Endodermal cell (in vitro differentiated cells): ENCODE data around the gene WDCP. TPM values are rescaled to one million over a fixed set of nuclear protein-coding genes. Genes with fewer than 3 reads are reported as not detected.

Source experiments
- DNase-seq: peaks from one replicate; pipeline ENCODE4 v3.0.0-alpha.2; 2017
- H3K27ac ChIP-seq: 2 replicates; pipeline ENCODE4 v1.5.1; 2013; ENCODE audit warnings: mild to moderate bottlenecking, low read depth, low read length, moderate library complexity
- H3K27me3 ChIP-seq: 2 replicates; pipeline ENCODE4 v1.6.1; 2013; ENCODE audit warnings: mild to moderate bottlenecking, low read length, moderate library complexity; ENCODE audit not compliant: insufficient read depth, control insufficient read depth, poor library complexity, severe bottlenecking
- H3K36me3 ChIP-seq: 2 replicates; pipeline ENCODE4 v1.7.0; 2013; ENCODE audit warnings: mild to moderate bottlenecking, low read length, moderate library complexity; ENCODE audit not compliant: control insufficient read depth, insufficient read depth
- H3K4me1 ChIP-seq: one replicate; pipeline ENCODE4 v1.7.0; 2013; ENCODE audit warnings: low read length; ENCODE audit not compliant: control insufficient read depth, insufficient read depth
- H3K4me3 ChIP-seq: 2 replicates; pipeline ENCODE4 v1.5.1; 2013; ENCODE audit warnings: mild to moderate bottlenecking, low read length, moderate library complexity
- H3K9ac ChIP-seq: 2 replicates; pipeline ENCODE4 v1.6.1; 2013; ENCODE audit warnings: mild to moderate bottlenecking, low read length, moderate library complexity; ENCODE audit not compliant: poor library complexity, severe bottlenecking; ENCODE audit errors: extremely low read depth
- H3K9me3 ChIP-seq: 2 replicates; pipeline ENCODE4 v1.6.1; 2013; ENCODE audit warnings: mild to moderate bottlenecking, low read length, moderate library complexity; ENCODE audit not compliant: control insufficient read depth
- H3K27ac Mint-ChIP-seq: 2 replicates; pipeline ENCODE4 v1.8.0; 2020; ENCODE audit warnings: mixed read lengths
- H3K27me3 Mint-ChIP-seq: 2 replicates; pipeline ENCODE4 v1.8.0; 2021; ENCODE audit warnings: mild to moderate bottlenecking, mixed read lengths; ENCODE audit not compliant: insufficient read depth
- H3K36me3 Mint-ChIP-seq: 2 replicates; pipeline ENCODE4 v1.8.0; 2020; ENCODE audit warnings: low read depth, mixed read lengths
- H3K4me1 Mint-ChIP-seq: 2 replicates; pipeline ENCODE4 v1.8.0; 2020; ENCODE audit warnings: mixed read lengths
- H3K4me3 Mint-ChIP-seq: 2 replicates; pipeline ENCODE4 v1.8.0; 2020; ENCODE audit warnings: mild to moderate bottlenecking, moderate library complexity, mixed read lengths
- H3K9me3 Mint-ChIP-seq: 2 replicates; pipeline ENCODE4 v1.8.0; 2020; ENCODE audit warnings: mild to moderate bottlenecking, mixed read lengths
- CTCF ChIP-seq: fragments of 200-600 bp; sonication (generic); conservative IDR thresholded peaks from 2 replicates; pipeline ENCODE4 v1.5.0; 2021; ENCODE audit warnings: antibody characterized with exemption, mild to moderate bottlenecking
- WGBS, 2 experiments: methylation state at CpG; one replicate each; pipeline versions ENCODE4 v1.1.5 to v1.1.7; 2013; ENCODE audit warnings: missing lambda C conversion rate in 2 of 2, mixed read lengths in 1 of 2; ENCODE audit not compliant: insufficient coverage in 1 of 2, insufficient read length in 1 of 2; 5-methylcytosine and 5-hydroxymethylcytosine counted together
- total RNA-seq, 2 donors: library from RNA; stranded (reverse); fragmentation: NEBNext Ultra II Directional in 1 of 2; extraction: Animal tissue kit (Norgen Biotek cat#: 25700) in 1 of 2; gene quantifications; 2 replicates in 1 of 2; 3 replicates in 1 of 2; pipeline ENCODE4 v1.2.1, GENCODE V29; 2021

WDCP gene
- total RNA-seq, 2 donors from 2014 or later = 18.2 to 24.1 TPM

- Mint-ChIP-seq H3K27ac (peak overlapping the region; percentile 39), H3K27me3 (no peaks in the 10 kb centered on the region), H3K4me1 (peaks cover 11% of the 10 kb centered on the region), H3K4me3 (no peak overlapping the region), H3K36me3 (peaks cover 11% of the 10 kb centered on the region), H3K9me3 (no peaks in the 10 kb centered on the region)
- no peaks in the 10 kb centered on the region for H3K4me1 ChIP-seq
- no peak overlapping the region for H3K4me3 ChIP-seq
- WGBS, 2 experiments = 81 to 88% methylated on average over 14 to 19 of the region's 19 CpGs
- H3K9me3 ChIP-seq = no peaks in the 10 kb centered on the region
- peaks cover 3% of the 10 kb centered on the region for H3K36me3 ChIP-seq
- no peaks in the 10 kb centered on the region for H3K27me3 ChIP-seq
- H3K9ac ChIP-seq = no peak overlapping the region
- peak; percentile 79 for TF ChIP-seq CTCF
- DNase-seq = peak; percentile 91
- H3K27ac ChIP-seq = no peak overlapping the region
Measured at GRCh38 chr2:24021122-24021998, 25.8 kb downstream of the WDCP start.

GRCh38 chr2:24020244-24020643 lies 26.9 kb downstream of the WDCP start:
- Mint-ChIP-seq H3K4me3 (no peak overlapping the region), H3K27me3 (no peaks in the 10 kb centered on the region), H3K27ac (no peak overlapping the region), H3K36me3 (peaks cover 11% of the 10 kb centered on the region), H3K9me3 (no peaks in the 10 kb centered on the region), H3K4me1 (peaks cover 9% of the 10 kb centered on the region)
- H3K9me3 ChIP-seq = no peaks in the 10 kb centered on the region
- no peaks in the 10 kb centered on the region for H3K4me1 ChIP-seq
- H3K27ac ChIP-seq = no peak overlapping the region
- peaks cover 3% of the 10 kb centered on the region for H3K36me3 ChIP-seq
- no peaks in the 10 kb centered on the region for H3K27me3 ChIP-seq
- H3K9ac ChIP-seq = no peak overlapping the region
- no peak for TF ChIP-seq CTCF
- 91 to 100% methylated on average over 1 to 4 of the region's 4 CpGs for WGBS, 2 experiments
- no peak overlapping the region for H3K4me3 ChIP-seq
- DNase-seq = no peak

- no peak overlapping the region for H3K27ac ChIP-seq
- no peaks in the 10 kb centered on the region for H3K27me3 ChIP-seq
- H3K9ac ChIP-seq = no peak overlapping the region
- no peaks in the 10 kb centered on the region for H3K9me3 ChIP-seq
- no peaks in the 10 kb centered on the region for H3K27me3 Mint-ChIP-seq
- H3K9me3 Mint-ChIP-seq = no peaks in the 10 kb centered on the region
- peaks cover 3% of the 10 kb centered on the region for H3K36me3 ChIP-seq
- no peaks in the 10 kb centered on the region for H3K4me1 ChIP-seq
- peaks cover 11% of the 10 kb centered on the region for H3K36me3 Mint-ChIP-seq
- H3K4me3 Mint-ChIP-seq = no peak overlapping the region
- H3K4me1 Mint-ChIP-seq = peaks cover 9% of the 10 kb centered on the region
- DNase-seq = no peak
- no peak for TF ChIP-seq CTCF
- no peak overlapping the region for H3K4me3 ChIP-seq
- H3K27ac Mint-ChIP-seq = no peak overlapping the region
- WGBS, 2 experiments = 94% methylated on average over 5 of the region's 5 CpGs; no CpG with 5 or more reads in 1 of the 2 experiments
Measured at GRCh38 chr2:24019729-24020128, 27.5 kb downstream of the WDCP start.
